PFSK-1 (cell line): Measurements from ENCODE around the gene DHFR.

ENCODE experiments used
- POLR2AphosphoS5 ChIP-seq: IDR thresholded peaks from 2 replicates; pipeline ENCODE4 v1.6.1; 2012; ENCODE audit warnings: low read depth, mild to moderate bottlenecking, control low read depth, low read length, moderate library complexity
- TAF1 ChIP-seq: IDR thresholded peaks from 2 replicates; pipeline ENCODE4 v1.6.1; 2012; ENCODE audit warnings: low read length, control low read depth, borderline replicate concordance; ENCODE audit not compliant: insufficient read depth
- TF ChIP-seq, protein P1 (sequence below), 2 experiments: IDR thresholded peaks; 2 replicates each; pipeline versions ENCODE4 v1.6.1 to v1.8.0; 2011 to 2012; ENCODE audit warnings: low read depth in 2 of 2, low read length in 2 of 2, control low read depth in 1 of 2, inconsistent platforms in 1 of 2, mild to moderate bottlenecking in 1 of 2, moderate library complexity in 1 of 2; ENCODE audit not compliant: insufficient read depth in 1 of 2

- TF ChIP-seq, protein P1, sequence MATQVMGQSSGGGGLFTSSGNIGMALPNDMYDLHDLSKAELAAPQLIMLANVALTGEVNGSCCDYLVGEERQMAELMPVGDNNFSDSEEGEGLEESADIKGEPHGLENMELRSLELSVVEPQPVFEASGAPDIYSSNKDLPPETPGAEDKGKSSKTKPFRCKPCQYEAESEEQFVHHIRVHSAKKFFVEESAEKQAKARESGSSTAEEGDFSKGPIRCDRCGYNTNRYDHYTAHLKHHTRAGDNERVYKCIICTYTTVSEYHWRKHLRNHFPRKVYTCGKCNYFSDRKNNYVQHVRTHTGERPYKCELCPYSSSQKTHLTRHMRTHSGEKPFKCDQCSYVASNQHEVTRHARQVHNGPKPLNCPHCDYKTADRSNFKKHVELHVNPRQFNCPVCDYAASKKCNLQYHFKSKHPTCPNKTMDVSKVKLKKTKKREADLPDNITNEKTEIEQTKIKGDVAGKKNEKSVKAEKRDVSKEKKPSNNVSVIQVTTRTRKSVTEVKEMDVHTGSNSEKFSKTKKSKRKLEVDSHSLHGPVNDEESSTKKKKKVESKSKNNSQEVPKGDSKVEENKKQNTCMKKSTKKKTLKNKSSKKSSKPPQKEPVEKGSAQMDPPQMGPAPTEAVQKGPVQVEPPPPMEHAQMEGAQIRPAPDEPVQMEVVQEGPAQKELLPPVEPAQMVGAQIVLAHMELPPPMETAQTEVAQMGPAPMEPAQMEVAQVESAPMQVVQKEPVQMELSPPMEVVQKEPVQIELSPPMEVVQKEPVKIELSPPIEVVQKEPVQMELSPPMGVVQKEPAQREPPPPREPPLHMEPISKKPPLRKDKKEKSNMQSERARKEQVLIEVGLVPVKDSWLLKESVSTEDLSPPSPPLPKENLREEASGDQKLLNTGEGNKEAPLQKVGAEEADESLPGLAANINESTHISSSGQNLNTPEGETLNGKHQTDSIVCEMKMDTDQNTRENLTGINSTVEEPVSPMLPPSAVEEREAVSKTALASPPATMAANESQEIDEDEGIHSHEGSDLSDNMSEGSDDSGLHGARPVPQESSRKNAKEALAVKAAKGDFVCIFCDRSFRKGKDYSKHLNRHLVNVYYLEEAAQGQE (IDR thresholded peaks at IDR 0.05; ENCODE audit: insufficient read depth in 1 of 2, low read depth in 2 of 2, low read length in 2 of 2), result no peak
- TF ChIP-seq POLR2AphosphoS5, result no peak
- TF ChIP-seq TAF1, result no peak
These were observed 10.3 kb upstream of the DHFR start for GRCh38 chr5:80665057-80665456.
